Stimulated activated CD8-positive, alpha-beta memory T cell treated with anti-CD3 and anti-CD28 coated beads, Interleukin-15, amount 100 ng/mL, for 1 hour (primary cell): ENCODE data around the gene FAM170B.

Experiments used
- DNase-seq: peaks from one replicate; pipeline ENCODE4 v3.0.0-alpha.2; 2020; ENCODE audit warnings: low read depth

The FAM170B gene

GRCh38 chr10:49123981-49124950 is 9.6 kb downstream of the FAM170B start:
- no peak for DNase-seq

GRCh38 chr10:49120911-49121310 is 12.9 kb downstream of the FAM170B start:
- DNase-seq: no peak

- no peak for DNase-seq
Measured at GRCh38 chr10:49119746-49120145, 14.1 kb downstream of the FAM170B start.

- DNase-seq: no peak
Measured at GRCh38 chr10:49118430-49119074, 15.3 kb downstream of the FAM170B start.

GRCh38 chr10:49117376-49118070 is 16.3 kb downstream of the FAM170B start:
- no peak for DNase-seq

GRCh38 chr10:49116509-49117375 is 17.1 kb downstream of the FAM170B start:
- no peak for DNase-seq

- DNase-seq: no peak
Measured at GRCh38 chr10:49115796-49116508, 17.9 kb downstream of the FAM170B start.

- no peak for DNase-seq
Measured at GRCh38 chr10:49115015-49115795, 18.6 kb downstream of the FAM170B start, which contains the start of gene VSTM4. VSTM4 (minus strand) TSS chr10:49115522; CDS start chr10:49115485, 37 bp downstream.

- DNase-seq: no peak
Measured at GRCh38 chr10:49114718-49115014, 19.2 kb downstream of the FAM170B start.

- DNase-seq: no peak
Measured at GRCh38 chr10:49113741-49114141, 20.1 kb downstream of the FAM170B start.

GRCh38 chr10:49112851-49113250 is 21.0 kb downstream of the FAM170B start:
- no peak for DNase-seq

- no peak for DNase-seq
Measured at GRCh38 chr10:49112098-49112497, 21.7 kb downstream of the FAM170B start.

GRCh38 chr10:49111320-49111698 is 22.5 kb downstream of the FAM170B start:
- DNase-seq: no peak

- no peak for DNase-seq
Measured at GRCh38 chr10:49110684-49111319, 23.0 kb downstream of the FAM170B start.

- no peak for DNase-seq
Measured at GRCh38 chr10:49109669-49110340, 24.0 kb downstream of the FAM170B start.

- DNase-seq: no peak
Measured at GRCh38 chr10:49108656-49109055, 25.2 kb downstream of the FAM170B start.

GRCh38 chr10:49107887-49108267 is 25.9 kb downstream of the FAM170B start:
- no peak for DNase-seq

- no peak for DNase-seq
Measured at GRCh38 chr10:49107111-49107886, 26.5 kb downstream of the FAM170B start.
